ENCODE results near the gene AIG1.

The AIG1 gene

DNA sequence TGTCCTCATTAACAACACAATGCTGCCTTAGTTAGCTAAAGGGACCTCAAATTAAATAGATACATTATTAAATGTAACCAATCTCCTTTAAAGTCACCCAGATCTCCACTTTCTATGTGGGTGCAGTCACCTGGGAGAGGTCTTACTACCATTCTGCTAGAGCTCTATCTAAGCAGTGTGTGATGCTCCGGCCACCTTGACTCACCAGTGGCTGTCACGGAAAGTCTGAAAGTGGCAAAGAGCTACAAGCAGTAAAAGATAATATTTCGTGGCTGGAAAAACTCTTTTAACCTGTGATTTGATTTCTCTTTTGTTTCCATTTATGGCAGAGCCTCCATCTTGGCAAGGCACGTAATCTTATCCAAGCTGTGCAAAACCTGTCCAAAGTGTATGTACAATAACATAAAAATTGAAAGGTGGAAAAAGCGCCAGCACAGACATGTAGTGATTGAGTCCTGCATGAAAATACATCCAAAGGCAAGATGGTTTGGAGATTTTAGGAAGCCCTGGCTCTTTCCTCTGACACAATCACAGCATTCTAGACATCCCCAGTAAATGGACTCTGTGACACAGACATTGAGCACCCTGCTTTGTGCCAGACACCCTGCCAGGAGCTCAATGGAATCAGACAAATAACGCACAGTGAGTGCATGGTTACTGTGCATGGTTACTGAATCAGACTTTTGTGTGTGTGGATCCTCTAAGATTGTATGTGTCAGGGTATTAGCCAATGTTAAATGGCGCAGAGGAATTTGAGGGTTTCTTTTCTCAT, 273.2 kb downstream of the AIG1 start:
- Histone ChIP-seq H3K4me3 (ENCODE audit: low read depth in 1 of 2, low read length in 2 of 2) (no peak overlapping the region), H3K27ac (ENCODE audit: low read length) (no peak overlapping the region), H4K20me1 (ENCODE audit: insufficient read depth, low read length) (no peaks in the 10 kb centered on the region), H3K9ac (ENCODE audit: low read depth, low read length) (no peak overlapping the region), H3K4me2 (ENCODE audit: insufficient read depth, low read length) (no peak overlapping the region), H3K4me1 (ENCODE audit: insufficient read depth, low read length) (no peaks in the 10 kb centered on the region), H3K79me2 (ENCODE audit: insufficient read depth, low read length) (no peaks in the 10 kb centered on the region), H3K9me3 (ENCODE audit: insufficient read depth, low read length, severe bottlenecking) (no peaks in the 10 kb centered on the region), H2AFZ (ENCODE audit: low read depth, low read length) (no peak overlapping the region), H3K27me3 (ENCODE audit: insufficient read depth, low read length, poor library complexity) (no peaks in the 10 kb centered on the region), H3K36me3 (ENCODE audit: insufficient read depth, low read length) (no peaks in the 10 kb centered on the region)
- no peak for ATAC-seq (ENCODE audit: insufficient read depth, low read depth)
- TF ChIP-seq EZH2 (IDR thresholded peaks at IDR 0.05; ENCODE audit: borderline replicate concordance, low read depth, low read length, severe bottlenecking) (no peak), CTCF (IDR thresholded peaks at IDR 0.05; ENCODE audit: borderline replicate concordance, extremely low read depth, low read length, poor library complexity, severe bottlenecking) (no peak)
- no peak for DNase-seq

DNA sequence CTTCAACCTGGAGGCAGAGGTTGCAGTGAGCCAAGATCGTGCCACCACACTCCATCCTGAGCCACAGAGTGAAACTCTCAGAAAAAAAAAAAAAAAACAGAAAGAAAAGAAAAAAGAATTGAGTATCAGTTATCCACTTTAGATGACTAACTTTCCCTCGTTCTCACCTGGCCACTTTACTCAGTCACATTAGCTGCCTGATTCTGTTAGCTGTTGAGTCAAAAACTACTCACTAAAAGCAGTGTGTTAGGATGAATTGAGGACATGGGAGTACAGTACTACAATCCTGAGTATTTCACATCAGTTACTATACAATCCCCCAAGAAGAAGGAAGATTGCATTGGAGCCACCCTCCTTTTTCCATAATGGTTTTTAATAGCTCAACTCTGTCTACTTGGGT, 275.2 kb downstream of the AIG1 start:
- Histone ChIP-seq H3K9ac (ENCODE audit: low read depth, low read length) (no peak overlapping the region), H3K4me2 (ENCODE audit: insufficient read depth, low read length) (no peak overlapping the region), H3K27ac (ENCODE audit: low read length) (no peak overlapping the region), H3K9me3 (ENCODE audit: insufficient read depth, low read length, severe bottlenecking) (no peaks in the 10 kb centered on the region), H4K20me1 (ENCODE audit: insufficient read depth, low read length) (no peaks in the 10 kb centered on the region), H3K4me3 (ENCODE audit: low read depth in 1 of 2, low read length in 2 of 2) (no peak overlapping the region), H2AFZ (ENCODE audit: low read depth, low read length) (no peak overlapping the region), H3K79me2 (ENCODE audit: insufficient read depth, low read length) (no peaks in the 10 kb centered on the region), H3K27me3 (ENCODE audit: insufficient read depth, low read length, poor library complexity) (no peaks in the 10 kb centered on the region), H3K4me1 (ENCODE audit: insufficient read depth, low read length) (no peaks in the 10 kb centered on the region), H3K36me3 (ENCODE audit: insufficient read depth, low read length) (no peaks in the 10 kb centered on the region)
- no peak for DNase-seq
- ATAC-seq (ENCODE audit: insufficient read depth, low read depth) = no peak
- no peak for TF ChIP-seq EZH2 (IDR thresholded peaks at IDR 0.05; ENCODE audit: borderline replicate concordance, low read depth, low read length, severe bottlenecking)
- TF ChIP-seq CTCF (IDR thresholded peaks at IDR 0.05; ENCODE audit: borderline replicate concordance, extremely low read depth, low read length, poor library complexity, severe bottlenecking) = no peak

DNA sequence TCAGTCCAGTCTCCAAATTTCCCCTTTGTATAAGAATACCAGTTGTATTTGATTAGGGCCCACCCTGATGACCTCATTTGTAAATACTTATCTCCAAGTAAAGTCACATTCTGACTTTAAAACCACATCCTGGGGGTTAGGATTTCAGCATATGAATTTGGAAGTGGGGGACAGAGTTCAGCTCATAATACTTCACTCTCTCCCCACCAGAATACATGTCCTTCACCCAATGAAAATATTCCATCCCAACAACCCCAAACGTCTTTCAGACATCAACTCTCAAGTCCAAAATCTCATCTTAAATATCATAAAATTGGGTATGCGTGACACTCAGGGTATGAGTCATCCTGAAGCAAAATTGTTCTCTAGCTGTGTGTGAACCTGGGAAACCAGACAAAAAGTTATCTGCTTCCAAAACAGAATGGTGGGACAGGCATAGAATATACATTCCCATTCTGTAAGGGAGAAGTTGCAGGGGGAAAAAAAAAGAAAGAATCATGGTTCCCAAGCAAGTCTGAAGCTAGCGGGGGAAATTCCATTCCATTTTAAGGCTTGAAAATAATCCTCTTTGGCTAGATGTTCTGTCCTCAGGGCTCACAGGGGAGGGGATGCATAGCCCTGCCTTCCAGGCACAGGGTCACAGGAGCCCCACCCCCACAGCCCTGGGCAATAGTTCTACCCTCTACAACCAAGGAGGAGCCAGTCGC, 275.9 kb downstream of the AIG1 start:
- no peak overlapping the region for H3K9ac ChIP-seq (ENCODE audit: low read depth, low read length)
- DNase-seq (no peak), ATAC-seq (ENCODE audit: insufficient read depth, low read depth) (peak; percentile 39; the same call in 1 of the 3 replicates)
- H3K4me1 ChIP-seq (ENCODE audit: insufficient read depth, low read length) = no peaks in the 10 kb centered on the region
- H3K36me3 ChIP-seq (ENCODE audit: insufficient read depth, low read length) = no peaks in the 10 kb centered on the region
- H3K27me3 ChIP-seq (ENCODE audit: insufficient read depth, low read length, poor library complexity) = no peaks in the 10 kb centered on the region
- no peaks in the 10 kb centered on the region for H3K9me3 ChIP-seq (ENCODE audit: insufficient read depth, low read length, severe bottlenecking)
- H4K20me1 ChIP-seq (ENCODE audit: insufficient read depth, low read length) = no peaks in the 10 kb centered on the region
- no peak overlapping the region for H3K27ac ChIP-seq (ENCODE audit: low read length)
- no peaks in the 10 kb centered on the region for H3K79me2 ChIP-seq (ENCODE audit: insufficient read depth, low read length)
- TF ChIP-seq CTCF (IDR thresholded peaks at IDR 0.05; ENCODE audit: borderline replicate concordance, extremely low read depth, low read length, poor library complexity, severe bottlenecking) (no peak), EZH2 (IDR thresholded peaks at IDR 0.05; ENCODE audit: borderline replicate concordance, low read depth, low read length, severe bottlenecking) (no peak)
- H3K4me2 ChIP-seq (ENCODE audit: insufficient read depth, low read length) = no peak overlapping the region
- H3K4me3 ChIP-seq (ENCODE audit: low read depth in 1 of 2, low read length in 2 of 2) = no peak overlapping the region
- no peak overlapping the region for H2AFZ ChIP-seq (ENCODE audit: low read depth, low read length)
